OCI-LY7 (cell line): ENCODE results near the gene APOB. TPM values are rescaled to one million over a fixed set of nuclear protein-coding genes. Genes with fewer than 3 reads are reported as not detected.

Experiments
- Bru-seq: library from RNA; stranded (reverse); fragments of 400-500 nt; gene quantifications from one replicate; lab custom pipeline; 2021; lab: Mats Ljungman, UMichigan
- BruChase-seq, 2 experiments: library from RNA; stranded (reverse); fragments of 400-500 nt; gene quantifications; one replicate each; lab custom pipeline; 2021; lab: Mats Ljungman, UMichigan
- BruUV-seq: library from RNA; stranded (reverse); fragments of 400-500 nt; replicated peaks from 2 replicates; lab custom pipeline; 2021; lab: Mats Ljungman, UMichigan
- CTCF ChIA-PET: fragments of 300-600 bp; sonication (Branson Sonifier 250); formaldehyde crosslinking; loops from one replicate; lab custom pipeline; 2022; ENCODE audit warnings: antibody characterized with exemption; ENCODE audit not compliant: unreplicated experiment; lab: Charles Lee
- POLR2A ChIA-PET: fragments of 300-600 bp; sonication (Branson Sonifier 250); formaldehyde crosslinking; loops from one replicate; lab custom pipeline; 2022; ENCODE audit warnings: antibody characterized with exemption; lab: Charles Lee
- DNase-seq: peaks from one replicate; pipeline ENCODE4 v3.0.0-alpha.2; 2015; ENCODE audit warnings: low spot score
- H2AFZ ChIP-seq: fragments of 200-600 bp; sonication (generic), shearing (Covaris generic); 2 replicates; pipeline ENCODE4 v1.6.1; 2014; ENCODE audit warnings: mild to moderate bottlenecking, antibody characterized with exemption, low read length, moderate library complexity
- H3K27ac ChIP-seq: fragments of 200-600 bp; sonication (generic); 2 replicates; pipeline ENCODE4 v1.5.1; 2014; ENCODE audit warnings: mixed run types, low read depth, mild to moderate bottlenecking, moderate library complexity, low read length, inconsistent platforms; ENCODE audit not compliant: poor library complexity, severe bottlenecking
- H3K36me3 ChIP-seq: fragments of 200-600 bp; sonication (generic); 2 replicates; pipeline ENCODE4 v1.6.1; 2014; ENCODE audit warnings: mild to moderate bottlenecking, antibody characterized with exemption, low read length, moderate library complexity, mixed read lengths; ENCODE audit not compliant: insufficient read depth
- H3K4me1 ChIP-seq: fragments of 200-600 bp; sonication (generic); 2 replicates; pipeline ENCODE4 v1.5.1; 2014; ENCODE audit warnings: mild to moderate bottlenecking, low read length; ENCODE audit not compliant: insufficient read depth, poor library complexity, severe bottlenecking
- H3K4me2 ChIP-seq: fragments of 200-600 bp; sonication (generic); 2 replicates; pipeline ENCODE4 v1.6.1; 2014; ENCODE audit warnings: mild to moderate bottlenecking, low read length
- H3K4me3 ChIP-seq: fragments of 200-600 bp; sonication (generic); 2 replicates; pipeline ENCODE4 v1.5.1; 2014; ENCODE audit warnings: mild to moderate bottlenecking, low read depth, low read length; ENCODE audit not compliant: poor library complexity, severe bottlenecking
- H3K79me2 ChIP-seq: fragments of 200-600 bp; sonication (generic); 2 replicates; pipeline ENCODE4 v1.6.1; 2016; ENCODE audit warnings: low read depth, mild to moderate bottlenecking, low read length, moderate library complexity, mixed read lengths; ENCODE audit not compliant: insufficient read depth
- H3K9me2 ChIP-seq: fragments of 200-600 bp; sonication (generic); 2 replicates; pipeline ENCODE4 v1.6.1; 2016; ENCODE audit warnings: mild to moderate bottlenecking, low read length, mixed read lengths; ENCODE audit not compliant: insufficient read depth
- H3K9me3 ChIP-seq: fragments of 200-600 bp; sonication (generic); 2 replicates; pipeline ENCODE4 v1.6.1; 2014; ENCODE audit warnings: mild to moderate bottlenecking, mixed run types, low read length, mixed read lengths
- H4K20me1 ChIP-seq: fragments of 200-600 bp; sonication (generic); 2 replicates; pipeline ENCODE4 v1.6.1; 2014; ENCODE audit warnings: mild to moderate bottlenecking, antibody characterized with exemption, low read length, moderate library complexity, mixed read lengths; ENCODE audit not compliant: insufficient read depth
- EZH2phosphoT487 ChIP-seq: fragments of 200-600 bp; sonication (generic); IDR thresholded peaks from 2 replicates; pipeline ENCODE4 v1.6.1; 2018; ENCODE audit warnings: low read depth, borderline replicate concordance, mild to moderate bottlenecking, mixed run types, antibody characterized with exemption, low read length, moderate library complexity, mixed read lengths
- intact Hi-C: fragments of 100-400 bp; cut with micrococcal nuclease; formaldehyde crosslinking; loops from one replicate; pipeline ENCODE4 v1.10.0; 2022; ENCODE audit not compliant: unreplicated experiment
- long read RNA-seq: library from polyadenylated mRNA; stranded (forward); transcript quantifications from one replicate; pipeline ENCODE4 v2.0.0, GENCODE V29; 2022
- total RNA-seq, 2 experiments: library from RNA; depleted of rRNA in 1 of 2; stranded (reverse); fragments of >200 nt in 1 of 2; shearing (Covaris generic) in 1 of 2; gene quantifications; 2 replicates each; pipeline ENCODE4 v1.2.3, GENCODE V29; 2014 to 2022
- TF ChIP-seq, protein P1 (sequence below): fragments of 200-600 bp; sonication (generic); conservative IDR thresholded peaks from 2 replicates; pipeline ENCODE4 v1.5.1; 2014; ENCODE audit warnings: mild to moderate bottlenecking, antibody characterized with exemption, low read length, moderate library complexity, mixed read lengths

The APOB gene, protein sequence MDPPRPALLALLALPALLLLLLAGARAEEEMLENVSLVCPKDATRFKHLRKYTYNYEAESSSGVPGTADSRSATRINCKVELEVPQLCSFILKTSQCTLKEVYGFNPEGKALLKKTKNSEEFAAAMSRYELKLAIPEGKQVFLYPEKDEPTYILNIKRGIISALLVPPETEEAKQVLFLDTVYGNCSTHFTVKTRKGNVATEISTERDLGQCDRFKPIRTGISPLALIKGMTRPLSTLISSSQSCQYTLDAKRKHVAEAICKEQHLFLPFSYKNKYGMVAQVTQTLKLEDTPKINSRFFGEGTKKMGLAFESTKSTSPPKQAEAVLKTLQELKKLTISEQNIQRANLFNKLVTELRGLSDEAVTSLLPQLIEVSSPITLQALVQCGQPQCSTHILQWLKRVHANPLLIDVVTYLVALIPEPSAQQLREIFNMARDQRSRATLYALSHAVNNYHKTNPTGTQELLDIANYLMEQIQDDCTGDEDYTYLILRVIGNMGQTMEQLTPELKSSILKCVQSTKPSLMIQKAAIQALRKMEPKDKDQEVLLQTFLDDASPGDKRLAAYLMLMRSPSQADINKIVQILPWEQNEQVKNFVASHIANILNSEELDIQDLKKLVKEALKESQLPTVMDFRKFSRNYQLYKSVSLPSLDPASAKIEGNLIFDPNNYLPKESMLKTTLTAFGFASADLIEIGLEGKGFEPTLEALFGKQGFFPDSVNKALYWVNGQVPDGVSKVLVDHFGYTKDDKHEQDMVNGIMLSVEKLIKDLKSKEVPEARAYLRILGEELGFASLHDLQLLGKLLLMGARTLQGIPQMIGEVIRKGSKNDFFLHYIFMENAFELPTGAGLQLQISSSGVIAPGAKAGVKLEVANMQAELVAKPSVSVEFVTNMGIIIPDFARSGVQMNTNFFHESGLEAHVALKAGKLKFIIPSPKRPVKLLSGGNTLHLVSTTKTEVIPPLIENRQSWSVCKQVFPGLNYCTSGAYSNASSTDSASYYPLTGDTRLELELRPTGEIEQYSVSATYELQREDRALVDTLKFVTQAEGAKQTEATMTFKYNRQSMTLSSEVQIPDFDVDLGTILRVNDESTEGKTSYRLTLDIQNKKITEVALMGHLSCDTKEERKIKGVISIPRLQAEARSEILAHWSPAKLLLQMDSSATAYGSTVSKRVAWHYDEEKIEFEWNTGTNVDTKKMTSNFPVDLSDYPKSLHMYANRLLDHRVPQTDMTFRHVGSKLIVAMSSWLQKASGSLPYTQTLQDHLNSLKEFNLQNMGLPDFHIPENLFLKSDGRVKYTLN (N-terminal part only)
- total RNA-seq (2014; rRNA removed; shearing (Covaris generic)) (0.03 TPM in 1 of 2 replicates, not detected in the other), total RNA-seq (2022) (not detected in 2 replicates), Bru-seq, nascent RNA (not detected), BruChase-seq, experiment 1, labeled RNA remaining after a 6-hour chase (not detected), BruChase-seq, experiment 2, labeled RNA remaining after a 2-hour chase (not detected)
- long read RNA-seq: 0 reads

DNA sequence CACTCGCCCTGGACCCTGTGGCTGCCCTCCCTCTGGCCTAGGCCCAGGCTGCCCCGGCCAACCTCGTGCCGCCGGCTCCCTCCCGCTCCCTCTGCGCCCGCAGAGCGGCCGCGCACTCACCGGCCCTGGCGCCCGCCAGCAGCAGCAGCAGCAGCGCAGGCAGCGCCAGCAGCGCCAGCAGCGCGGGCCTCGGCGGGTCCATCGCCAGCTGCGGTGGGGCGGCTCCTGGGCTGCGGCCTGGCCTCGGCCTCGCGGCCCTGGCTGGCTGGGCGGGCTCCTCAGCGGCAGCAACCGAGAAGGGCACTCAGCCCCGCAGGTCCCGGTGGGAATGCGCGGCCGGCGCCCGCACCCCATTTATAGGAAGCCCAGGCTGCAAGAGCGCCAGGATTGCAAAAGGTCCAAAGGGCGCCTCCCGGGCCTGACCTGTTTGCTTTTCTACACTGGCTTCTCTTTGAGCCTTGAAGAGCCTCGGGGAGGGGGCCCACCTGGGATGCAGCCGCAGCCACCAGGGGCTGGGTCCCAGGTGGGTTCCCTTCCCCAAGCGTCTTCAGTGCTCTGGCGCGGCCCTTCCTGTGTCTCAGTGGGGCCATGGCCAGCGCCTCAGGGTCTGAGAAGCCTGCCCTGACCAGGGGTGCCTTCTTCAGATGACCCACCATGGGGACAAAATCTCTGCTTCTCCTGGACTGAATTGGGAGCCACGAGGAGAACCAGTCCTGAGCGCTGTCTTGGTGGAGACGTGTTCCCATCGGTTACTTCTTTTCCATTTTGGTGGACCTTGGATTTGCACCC, at the start of gene APOB:
APOB (minus strand) TSS at position 330 of the 789 bp plus-strand sequence; CDS start at position 202, 128 bp downstream.
- H3K9me2 ChIP-seq: no peaks in the 10 kb centered on the region
- DNase-seq: no peak
- H3K9me3 ChIP-seq: no peaks in the 10 kb centered on the region
- no TSS peak for BruUV-seq
- no peak within 1 kb of the TSS for H2AFZ ChIP-seq
- no peak within 1 kb of the TSS for H3K27ac ChIP-seq
- no peaks in the 10 kb centered on the region for H3K4me1 ChIP-seq
- TF ChIP-seq, protein P1, sequence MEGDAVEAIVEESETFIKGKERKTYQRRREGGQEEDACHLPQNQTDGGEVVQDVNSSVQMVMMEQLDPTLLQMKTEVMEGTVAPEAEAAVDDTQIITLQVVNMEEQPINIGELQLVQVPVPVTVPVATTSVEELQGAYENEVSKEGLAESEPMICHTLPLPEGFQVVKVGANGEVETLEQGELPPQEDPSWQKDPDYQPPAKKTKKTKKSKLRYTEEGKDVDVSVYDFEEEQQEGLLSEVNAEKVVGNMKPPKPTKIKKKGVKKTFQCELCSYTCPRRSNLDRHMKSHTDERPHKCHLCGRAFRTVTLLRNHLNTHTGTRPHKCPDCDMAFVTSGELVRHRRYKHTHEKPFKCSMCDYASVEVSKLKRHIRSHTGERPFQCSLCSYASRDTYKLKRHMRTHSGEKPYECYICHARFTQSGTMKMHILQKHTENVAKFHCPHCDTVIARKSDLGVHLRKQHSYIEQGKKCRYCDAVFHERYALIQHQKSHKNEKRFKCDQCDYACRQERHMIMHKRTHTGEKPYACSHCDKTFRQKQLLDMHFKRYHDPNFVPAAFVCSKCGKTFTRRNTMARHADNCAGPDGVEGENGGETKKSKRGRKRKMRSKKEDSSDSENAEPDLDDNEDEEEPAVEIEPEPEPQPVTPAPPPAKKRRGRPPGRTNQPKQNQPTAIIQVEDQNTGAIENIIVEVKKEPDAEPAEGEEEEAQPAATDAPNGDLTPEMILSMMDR: no peak
- TF ChIP-seq EZH2phosphoT487: no peak
- H3K4me3 ChIP-seq: no peak within 1 kb of the TSS
- intact Hi-C loops: loop anchor here (1.0 to 2.0 kb wide), 3 partner anchors 74 to 273 kb away; no protein-coding TSS in a partner anchor
- no peaks in the 10 kb centered on the region for H3K36me3 ChIP-seq
- no peak within 1 kb of the TSS for H3K4me2 ChIP-seq
- no peaks in the 10 kb centered on the region for H4K20me1 ChIP-seq
- CTCF ChIA-PET: no interaction called here
- H3K79me2 ChIP-seq: no peaks in the 10 kb centered on the region
- POLR2A ChIA-PET: no interaction called here

DNA sequence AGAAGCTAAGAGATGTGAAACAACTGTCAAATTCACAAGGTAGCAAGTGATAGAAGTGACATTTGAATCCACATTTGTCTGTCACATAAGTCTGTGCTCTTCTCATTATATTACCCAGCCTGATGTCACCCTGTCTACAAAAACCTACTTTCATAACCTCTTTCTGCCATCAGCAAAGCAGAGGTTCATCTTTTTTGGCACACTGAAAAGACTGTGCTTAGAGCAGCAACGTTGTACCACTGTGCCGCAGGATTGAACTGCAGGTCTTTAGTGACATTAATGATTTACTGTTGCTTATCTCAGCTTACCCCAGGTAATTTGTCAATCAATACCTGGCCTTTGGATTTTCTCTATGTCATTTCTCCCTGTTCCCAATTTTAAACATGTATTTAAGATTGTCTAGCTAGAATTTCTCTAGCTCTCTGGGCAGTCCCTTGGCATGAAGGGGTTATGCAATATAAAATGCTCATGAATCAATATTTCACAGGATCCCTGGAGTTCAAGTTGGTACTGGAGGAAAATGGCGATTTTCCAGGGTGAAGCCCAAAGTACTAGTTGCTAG, 48.5 kb upstream of the APOB start:
- Histone ChIP-seq H2AFZ (no peak overlapping the region), H3K9me2 (no peaks in the 10 kb centered on the region), H3K36me3 (no peaks in the 10 kb centered on the region), H3K4me2 (no peak overlapping the region), H3K27ac (no peak overlapping the region), H4K20me1 (no peaks in the 10 kb centered on the region), H3K79me2 (no peaks in the 10 kb centered on the region), H3K9me3 (no peaks in the 10 kb centered on the region), H3K4me1 (no peaks in the 10 kb centered on the region), H3K4me3 (no peak overlapping the region)
- CTCF ChIA-PET: interaction anchor here (0.7 kb wide), 1 partner anchor 21 kb away, joined by 3 read pairs; no protein-coding TSS in a partner anchor
- TF ChIP-seq EZH2phosphoT487: no peak
- TF ChIP-seq, protein P1: no peak
- no TSS peak for BruUV-seq
- intact Hi-C loops: no loop called here
- no peak for DNase-seq
- POLR2A ChIA-PET: interaction anchor here (1.0 kb wide), 1 partner anchor 12 kb away, joined by 3 read pairs; no protein-coding TSS in a partner anchor
